ENCODE data around the gene TMEM203. TPM values are rescaled to one million over a fixed set of nuclear protein-coding genes. Genes with fewer than 3 reads are reported as not detected.

Gene TMEM203
- total RNA-seq, 4 donors from 2014 or later = 21.6 to 29.1 (median 27.1) TPM

- ATAC-seq (ENCODE audit: low FRiP score) (no peak), DNase-seq (ENCODE audit: low spot score) (no peak)
- no peak for TF ChIP-seq CTCF (IDR thresholded peaks at IDR 0.05)
These were observed 36.3 kb downstream of the TMEM203 start for GRCh38 chr9:137168904-137169856.

DNA sequence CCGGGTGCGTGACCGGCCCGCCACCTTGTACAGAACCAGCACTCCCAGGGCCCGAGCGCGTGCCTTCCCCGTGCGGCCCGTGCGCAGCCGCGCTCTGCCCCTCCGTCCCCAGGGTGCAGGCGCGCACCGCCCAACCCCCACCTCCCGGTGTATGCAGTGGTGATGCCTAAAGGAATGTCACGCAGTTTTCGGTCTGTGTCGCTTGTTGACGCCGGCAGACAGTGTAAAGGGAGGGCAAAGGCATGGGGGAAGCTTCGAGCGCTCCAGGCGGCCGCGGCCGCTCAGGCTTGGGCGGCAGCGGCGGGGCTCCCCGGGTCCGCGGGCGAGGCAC is 36.9 kb downstream of the TMEM203 start:
- TF ChIP-seq CTCF (IDR thresholded peaks at IDR 0.05) = no peak

GRCh38 chr9:137167747-137168572 is 37.5 kb downstream of the TMEM203 start:
- no peak for ATAC-seq (ENCODE audit: low FRiP score)
- no peak for TF ChIP-seq CTCF (IDR thresholded peaks at IDR 0.05)
- DNase-seq (ENCODE audit: low spot score) = no peak

More for the DNA sequence above, 36.9 kb downstream of the TMEM203 start:
- no peak for ATAC-seq (ENCODE audit: low FRiP score)
- no peak for DNase-seq (ENCODE audit: low spot score)

GRCh38 chr9:137167277-137167746 is 38.1 kb downstream of the TMEM203 start:
- no peak for TF ChIP-seq CTCF (IDR thresholded peaks at IDR 0.05)
- DNase-seq (ENCODE audit: low spot score) (no peak), ATAC-seq (ENCODE audit: low FRiP score) (no peak)

- no peak for DNase-seq (ENCODE audit: low spot score)
- no peak for ATAC-seq (ENCODE audit: low FRiP score)
- no peak for TF ChIP-seq CTCF (IDR thresholded peaks at IDR 0.05)
These were observed 38.8 kb downstream of the TMEM203 start for GRCh38 chr9:137166380-137167229.

GRCh38 chr9:137165250-137165836 is 40.1 kb downstream of the TMEM203 start:
- TF ChIP-seq CTCF (IDR thresholded peaks at IDR 0.05) = no peak
- DNase-seq (ENCODE audit: low spot score) (no peak), ATAC-seq (ENCODE audit: low FRiP score) (no peak)

All from omental fat pad (tissue), 4 donors.